Stimulated activated CD4-positive, alpha-beta T cell treated with anti-CD3 and anti-CD28 coated beads, TNF-alpha, amount 100 ng/mL, for 4 hours (primary cell): ENCODE data around the gene ERLIN1.

Experiments used
- DNase-seq, 3 experiments: peaks; one replicate each; pipeline ENCODE4 v3.0.0-alpha.2; 2020; ENCODE audit warnings: low read depth in 3 of 3

Gene ERLIN1

GRCh38 chr10:100185364-100186252 lies at the start of gene ERLIN1:
Gene ERLIN1, minus strand, starts transcription at chr10:100186029. Its CDS starts 403 bp downstream, at chr10:100185626.
- peak; percentile 85 to 92 (median 91) for DNase-seq

GRCh38 chr10:100232101-100232500 lies 46.3 kb upstream of the ERLIN1 start:
- DNase-seq, result no peak

- DNase-seq, result no peak
Observed at GRCh38 chr10:100229819-100230422, 44.1 kb upstream of the ERLIN1 start.

GRCh38 chr10:100223879-100224278 lies 38.0 kb upstream of the ERLIN1 start:
- no peak for DNase-seq

GRCh38 chr10:100222529-100222928 lies 36.7 kb upstream of the ERLIN1 start:
- no peak for DNase-seq

GRCh38 chr10:100216006-100216405 lies 30.2 kb upstream of the ERLIN1 start:
- no peak for DNase-seq

DNA sequence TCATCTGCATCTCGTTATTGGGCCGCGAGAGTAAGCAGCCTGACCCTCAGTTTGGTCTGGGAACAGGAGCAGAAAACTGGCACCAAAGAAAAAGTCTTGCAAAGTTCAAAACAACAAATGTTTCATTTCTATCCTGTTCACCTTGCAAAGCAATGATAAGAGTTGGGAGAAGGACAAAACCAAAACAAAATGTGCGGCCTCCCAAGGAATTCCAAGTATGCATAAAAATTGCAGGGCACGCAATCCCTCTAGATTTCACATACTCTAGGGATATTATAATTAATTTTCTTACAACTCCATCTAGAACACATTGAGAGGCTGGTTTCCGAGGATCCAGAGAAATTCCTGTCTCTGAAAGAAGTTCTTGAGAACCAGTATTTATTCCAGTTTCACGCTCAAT lies 23.5 kb upstream of the ERLIN1 start:
- DNase-seq, result no peak

DNA sequence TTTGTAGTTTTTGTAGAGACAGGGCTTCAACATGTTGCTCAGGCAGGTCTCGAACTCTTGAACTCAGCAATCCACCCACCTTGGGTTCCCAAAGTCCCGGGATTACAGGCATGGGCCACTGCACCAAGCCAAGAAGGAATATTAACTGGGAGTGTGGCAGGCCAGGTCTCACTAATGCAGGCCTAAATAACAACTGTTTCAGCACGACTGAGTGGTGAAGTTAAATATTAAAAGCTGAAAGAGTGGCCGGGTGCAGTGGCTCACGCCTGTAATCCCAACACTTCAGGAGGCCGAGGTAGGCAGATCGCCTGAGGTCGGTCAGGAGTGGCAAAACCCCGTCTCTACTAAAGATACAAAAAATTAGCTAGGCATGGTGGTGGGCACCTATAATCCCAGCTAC lies 22.4 kb upstream of the ERLIN1 start:
- no peak for DNase-seq

DNA sequence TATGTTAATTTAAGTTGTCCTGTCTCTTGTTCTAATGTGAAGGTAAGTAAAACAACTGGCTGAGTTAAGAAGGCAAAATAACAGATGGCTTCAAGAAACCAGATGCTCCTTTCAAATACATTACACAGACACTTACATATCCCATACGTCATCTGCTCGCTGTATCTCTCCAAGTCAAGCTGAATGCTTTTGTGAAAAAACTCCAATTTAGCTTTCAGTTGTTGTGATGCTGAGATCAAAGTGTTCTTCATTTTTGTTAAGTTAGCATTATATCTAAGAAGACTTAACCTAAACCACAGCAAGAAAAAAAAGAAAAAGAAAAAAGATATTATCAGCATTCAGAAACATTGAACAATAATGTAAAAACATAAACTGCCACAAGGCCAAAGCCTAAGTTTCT lies 18.5 kb upstream of the ERLIN1 start:
- DNase-seq, result no peak

DNA sequence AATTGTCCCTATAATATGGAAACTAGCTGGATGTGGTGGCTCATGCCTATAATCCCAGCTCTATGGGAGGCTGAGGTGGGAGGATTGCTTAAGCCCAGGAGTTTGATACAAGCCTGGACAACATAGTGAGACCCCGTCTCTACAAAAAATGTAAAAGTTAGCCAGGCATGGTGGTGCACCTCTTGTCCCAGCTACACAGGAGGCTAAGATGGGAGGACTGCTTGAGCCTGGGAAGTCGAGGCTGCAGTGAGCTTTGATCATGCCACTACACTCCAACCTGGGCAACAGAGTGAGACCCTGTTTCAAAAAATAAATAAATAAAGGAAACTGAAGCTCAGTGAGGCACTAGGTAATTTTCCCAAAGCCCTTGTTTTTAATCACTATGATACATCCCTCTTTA lies 15.7 kb upstream of the ERLIN1 start:
- DNase-seq, result no peak

DNA sequence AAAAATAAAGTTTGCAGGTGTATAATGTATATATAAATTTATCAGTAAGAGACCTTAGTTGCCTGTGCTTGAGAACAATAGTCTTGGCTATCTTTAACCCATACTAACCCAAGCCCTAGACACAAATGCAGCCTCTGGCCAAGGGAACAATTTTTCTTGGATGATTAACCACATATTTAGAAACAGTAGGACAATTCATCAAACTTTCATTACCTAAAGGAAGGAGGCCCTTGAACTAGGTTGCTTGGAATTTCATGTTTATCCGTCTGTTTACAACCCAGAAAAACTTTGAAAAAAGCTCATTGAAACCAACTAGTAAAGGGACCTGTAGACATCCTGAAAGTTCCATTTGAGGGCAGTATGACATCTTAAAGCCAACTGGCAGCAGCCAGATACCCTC lies 8.9 kb upstream of the ERLIN1 start:
- no peak for DNase-seq

GRCh38 chr10:100192350-100192749 lies 6.5 kb upstream of the ERLIN1 start:
- no peak for DNase-seq

DNA sequence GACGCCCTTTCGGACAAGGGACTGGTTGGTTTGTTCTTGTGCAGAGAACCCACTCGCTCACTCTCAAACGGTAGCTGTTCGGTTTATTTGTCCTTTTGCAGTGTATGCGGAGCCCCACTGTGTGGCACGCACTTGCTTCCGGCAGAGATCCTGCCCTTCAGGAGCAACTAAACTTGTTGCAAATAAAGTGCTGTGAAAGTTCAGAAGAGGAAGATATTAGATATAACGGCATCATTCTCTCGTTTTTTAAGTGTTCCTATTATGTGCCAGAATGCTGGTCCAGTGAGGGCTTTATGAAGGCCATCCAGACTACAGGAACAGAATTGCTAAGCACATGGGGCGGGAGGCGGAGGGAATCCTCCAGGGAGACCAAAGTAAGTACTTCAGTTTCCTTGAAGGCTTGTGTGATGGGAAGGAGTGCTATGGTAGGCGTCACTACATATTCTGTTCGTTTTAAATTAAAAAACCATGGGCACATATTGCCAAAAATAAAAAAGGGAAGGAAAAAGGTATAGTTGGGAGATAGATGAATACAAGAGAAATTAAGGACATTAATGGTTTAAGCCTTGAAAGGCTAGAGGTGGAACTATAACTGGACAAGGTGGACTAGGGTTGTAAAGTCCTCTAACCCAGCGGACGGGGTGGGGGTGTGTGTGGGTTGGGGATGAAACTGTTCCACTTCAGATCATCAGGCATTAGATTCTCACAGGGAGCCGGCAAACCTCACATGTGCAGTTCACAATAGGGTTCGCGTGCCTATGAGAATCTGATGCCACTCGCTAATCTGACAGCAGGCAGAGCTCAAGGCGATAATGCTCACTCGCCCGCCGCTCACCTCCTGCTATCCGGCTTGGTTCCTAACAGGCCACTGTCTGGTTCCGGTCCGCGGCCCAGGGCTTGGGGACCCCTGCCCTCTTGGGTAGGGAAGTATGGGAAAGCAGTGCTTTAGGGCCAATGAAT lies 704 bp upstream of the ERLIN1 start:
- peak in 1 of 3 experiments; percentile 9 for DNase-seq

- no peak for DNase-seq
Observed at GRCh38 chr10:100184840-100185239, 989 bp downstream of the ERLIN1 start.

DNA sequence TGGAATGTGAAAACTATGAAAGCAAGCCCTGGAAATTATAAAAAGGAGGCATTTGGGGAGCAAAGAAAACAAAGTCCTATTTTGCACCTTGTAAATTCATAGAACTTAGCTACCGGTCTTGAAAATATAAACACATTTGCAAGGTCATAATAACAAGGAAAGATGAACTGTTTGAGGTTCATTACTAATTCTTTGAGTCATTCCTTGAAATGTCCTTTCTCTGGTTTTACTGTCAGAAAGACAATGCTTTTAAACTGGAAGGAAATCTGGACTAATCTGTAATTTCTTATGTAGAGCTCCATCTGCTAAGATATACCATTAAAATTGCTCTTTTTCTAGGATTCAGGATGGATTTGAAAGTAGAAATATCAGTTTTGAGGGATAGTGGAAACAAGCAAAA lies 1.4 kb downstream of the ERLIN1 start:
- no peak for DNase-seq

DNA sequence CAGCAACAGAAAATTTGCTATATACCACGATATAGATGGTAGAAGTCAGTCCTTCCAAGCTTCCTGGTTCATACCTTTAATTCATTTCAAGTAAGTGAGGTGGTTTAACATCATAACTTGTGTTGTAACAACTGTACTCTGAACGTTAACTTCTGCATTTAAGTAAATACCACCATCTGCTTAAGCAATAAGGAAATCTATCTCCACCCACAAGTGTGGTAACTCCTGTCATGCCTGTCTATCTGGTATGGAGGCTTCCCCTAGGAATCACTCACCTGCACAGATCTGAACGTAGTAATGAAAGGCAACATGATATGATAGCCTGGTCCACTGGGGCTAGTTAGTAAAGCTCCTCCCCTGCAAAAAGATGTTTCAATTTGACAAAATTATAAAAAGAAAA lies 2.3 kb downstream of the ERLIN1 start:
- DNase-seq, result no peak

- DNase-seq, result no peak
Observed at GRCh38 chr10:100182908-100183307, 2.9 kb downstream of the ERLIN1 start.

DNA sequence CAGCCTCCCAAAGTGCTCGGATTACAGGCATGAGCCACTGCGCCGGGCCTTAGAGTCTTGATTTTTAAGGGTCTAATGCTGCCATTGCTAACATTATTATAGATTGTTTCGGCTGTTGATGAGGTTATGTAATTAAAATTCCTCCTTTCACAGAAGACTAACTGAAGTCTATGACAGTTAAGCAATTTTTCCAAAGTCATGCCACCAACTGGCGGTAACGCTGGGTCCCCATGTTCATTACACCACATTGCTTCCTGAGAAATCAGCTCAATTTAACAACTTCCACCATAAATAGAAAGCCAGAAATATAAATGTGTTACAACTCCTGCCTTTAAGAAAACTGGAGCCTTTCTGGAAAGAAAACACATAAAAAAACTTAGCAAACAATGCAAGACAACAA lies 3.5 kb downstream of the ERLIN1 start:
- DNase-seq, result no peak

GRCh38 chr10:100175875-100176274 lies 10.0 kb downstream of the ERLIN1 start:
- DNase-seq, result no peak

GRCh38 chr10:100174699-100175677 lies 10.8 kb downstream of the ERLIN1 start:
- DNase-seq, result no peak

- no peak for DNase-seq
Observed at GRCh38 chr10:100173035-100173434, 12.8 kb downstream of the ERLIN1 start.
